H1 (cell line): ENCODE results near the gene RGS6. TPM values are rescaled to one million over a fixed set of nuclear protein-coding genes. Genes with fewer than 3 reads are reported as not detected.

Experiments
- CTCF ChIA-PET: fragments of 300-600 bp; sonication (Branson Sonifier 250); formaldehyde crosslinking; loops from one replicate; lab custom pipeline; 2021; ENCODE audit not compliant: partially characterized antibody; lab: Charles Lee
- POLR2A ChIA-PET: fragments of 300-600 bp; sonication (Branson Sonifier 250); formaldehyde crosslinking; loops from one replicate; lab custom pipeline; 2021; ENCODE audit warnings: inconsistent platforms; ENCODE audit not compliant: partially characterized antibody; lab: Charles Lee
- DNase-seq, 2 experiments: peaks; one replicate each; pipeline versions ENCODE4 v3.0.0 to v3.0.0-alpha.2; 2010 to 2022; ENCODE audit warnings: low spot score in 2 of 2, low read depth in 1 of 2, mixed read lengths in 1 of 2
- FAIRE-seq: peaks from 2 replicates; lab custom pipeline; 2011; peaks lifted over from hg19 to GRCh38; lab: Jason Lieb, UNC
- H2AFZ ChIP-seq: 2 replicates; pipeline ENCODE4 v1.8.1; 2012; ENCODE audit warnings: low read length, inconsistent platforms
- H2AK5ac ChIP-seq: 2 replicates; pipeline ENCODE4 v1.6.1; 2013; ENCODE audit warnings: low read depth, low read length
- H2BK120ac ChIP-seq: replicated peaks from 2 replicates; pipeline ENCODE3; 2013; ENCODE audit warnings: low read depth, low read length, inconsistent platforms
- H2BK12ac ChIP-seq: 2 replicates; pipeline ENCODE4 v1.6.1; 2013; ENCODE audit warnings: low read depth, low read length
- H2BK15ac ChIP-seq: 2 replicates; pipeline ENCODE4 v1.6.1; 2013; ENCODE audit warnings: low read length
- H2BK20ac ChIP-seq: 2 replicates; pipeline ENCODE4 v1.6.1; 2013; ENCODE audit warnings: low read length
- H2BK5ac ChIP-seq: 2 replicates; pipeline ENCODE4 v1.6.1; 2013; ENCODE audit warnings: low read depth, low read length
- H3K14ac ChIP-seq: 2 replicates; pipeline ENCODE4 v1.6.1; 2013; ENCODE audit warnings: inconsistent platforms; ENCODE audit not compliant: insufficient read length
- H3K18ac ChIP-seq: 2 replicates; pipeline ENCODE4 v1.6.1; 2013; ENCODE audit warnings: low read length; ENCODE audit errors: extremely low read depth
- H3K23ac ChIP-seq: 2 replicates; pipeline ENCODE4 v1.6.1; 2013; ENCODE audit warnings: inconsistent platforms; ENCODE audit not compliant: insufficient read length
- H3K23me2 ChIP-seq: 2 replicates; pipeline ENCODE4 v1.6.1; 2013; ENCODE audit warnings: low read depth, low read length
- H3K27ac ChIP-seq: 2 replicates; pipeline ENCODE4 v1.6.1; 2011; ENCODE audit warnings: low read depth, low read length, inconsistent platforms
- H3K27me3 ChIP-seq, 4 experiments: replicated peaks in 1 of 4; 1 replicate in 1 of 4; 2 replicates in 3 of 4; pipeline versions ENCODE4 v1.6.1 to v1.8.1; 2011 to 2013; ENCODE audit warnings: low read length in 3 of 4, mild to moderate bottlenecking in 3 of 4, inconsistent platforms in 2 of 4, mixed read lengths in 2 of 4, moderate library complexity in 1 of 4; ENCODE audit not compliant: control insufficient read depth in 3 of 4, insufficient read depth in 3 of 4; ENCODE audit errors: extremely low read depth in 1 of 4
- H3K36me3 ChIP-seq, 4 experiments: 2 replicates each; pipeline versions ENCODE4 v1.6.1 to v1.8.1; 2011 to 2013; ENCODE audit warnings: mild to moderate bottlenecking in 4 of 4, low read length in 3 of 4, moderate library complexity in 2 of 4, control low read depth in 1 of 4, inconsistent platforms in 1 of 4; ENCODE audit not compliant: insufficient read depth in 4 of 4, control insufficient read depth in 2 of 4
- H3K4ac ChIP-seq: replicated peaks from 2 replicates; pipeline ENCODE3; 2013; ENCODE audit warnings: low read length, low read depth, mixed read lengths, inconsistent platforms; ENCODE audit not compliant: insufficient read length
- H3K4me1 ChIP-seq, 4 experiments: replicated peaks in 1 of 4; 1 replicate in 1 of 4; 2 replicates in 3 of 4; pipeline versions ENCODE4 v1.6.1 to v1.8.1; 2011 to 2013; ENCODE audit warnings: low read length in 3 of 4, inconsistent platforms in 2 of 4, mixed read lengths in 1 of 4; ENCODE audit not compliant: insufficient read depth in 4 of 4, control insufficient read depth in 3 of 4
- H3K4me2 ChIP-seq, 2 experiments: 2 replicates each; pipeline versions ENCODE4 v1.6.1 to v1.8.1; 2011 to 2013; ENCODE audit warnings: low read depth in 2 of 2, low read length in 2 of 2, control low read depth in 1 of 2, inconsistent platforms in 1 of 2, mild to moderate bottlenecking in 1 of 2; ENCODE audit not compliant: insufficient read depth in 1 of 2
- H3K4me3 ChIP-seq, 4 experiments: fragments of 200-600, 300-600 bp in 1 of 4; sonication (generic), shearing (Covaris generic), sonication (Bioruptor Twin) in 1 of 4; 2 replicates each; pipeline versions ENCODE4 v1.5.1 to v1.8.1; 2011 to 2016; ENCODE audit warnings: low read length in 4 of 4, low read depth in 3 of 4, control low read depth in 2 of 4, inconsistent platforms in 2 of 4, mild to moderate bottlenecking in 2 of 4, mixed read lengths in 1 of 4, moderate library complexity in 1 of 4; ENCODE audit not compliant: insufficient read depth in 2 of 4; ENCODE audit errors: extremely low read depth in 1 of 4
- H3K56ac ChIP-seq: replicated peaks from 2 replicates; pipeline ENCODE3; 2013; ENCODE audit warnings: low read depth, mild to moderate bottlenecking, mixed read lengths, low read length, inconsistent platforms; ENCODE audit not compliant: insufficient read length
- H3K79me1 ChIP-seq: 2 replicates; pipeline ENCODE4 v1.6.1; 2013; ENCODE audit warnings: low read depth, low read length, control low read depth
- H3K79me2 ChIP-seq, 2 experiments: 2 replicates each; pipeline versions ENCODE4 v1.6.1 to v1.8.1; 2012 to 2013; ENCODE audit warnings: low read length in 2 of 2, mild to moderate bottlenecking in 2 of 2, inconsistent platforms in 1 of 2; ENCODE audit not compliant: insufficient read depth in 2 of 2, control insufficient read depth in 1 of 2
- H3K9ac ChIP-seq, 4 experiments: replicated peaks in 1 of 4; 1 replicate in 1 of 4; 2 replicates in 3 of 4; pipeline versions ENCODE4 v1.6.1 to v1.8.1; 2011 to 2013; ENCODE audit warnings: low read depth in 3 of 4, low read length in 3 of 4, control low read depth in 2 of 4, mild to moderate bottlenecking in 2 of 4, moderate library complexity in 2 of 4, inconsistent platforms in 1 of 4; ENCODE audit errors: extremely low read depth in 1 of 4
- H3K9me3 ChIP-seq, 2 experiments: 2 replicates each; pipeline versions ENCODE4 v1.6.1 to v1.8.1; 2012 to 2013; ENCODE audit warnings: mild to moderate bottlenecking in 2 of 2, moderate library complexity in 2 of 2, control low read depth in 1 of 2, inconsistent platforms in 1 of 2, low read depth in 1 of 2, low read length in 1 of 2, mixed read lengths in 1 of 2; ENCODE audit not compliant: insufficient read depth in 2 of 2
- H4K20me1 ChIP-seq, 2 experiments: replicated peaks in 1 of 2; 2 replicates each; pipeline versions ENCODE3 to v1.8.1; 2011 to 2013; ENCODE audit warnings: inconsistent platforms in 2 of 2, low read length in 2 of 2, mild to moderate bottlenecking in 1 of 2; ENCODE audit not compliant: insufficient read depth in 2 of 2, control insufficient read depth in 1 of 2
- H4K5ac ChIP-seq: 2 replicates; pipeline ENCODE4 v1.6.1; 2013; ENCODE audit warnings: low read length, low read depth, mixed read lengths, inconsistent platforms; ENCODE audit not compliant: insufficient read length
- H4K8ac ChIP-seq: 2 replicates; pipeline ENCODE4 v1.8.0; 2013; ENCODE audit warnings: mild to moderate bottlenecking, moderate library complexity, low read length, inconsistent platforms; ENCODE audit not compliant: insufficient read depth; ENCODE audit errors: extremely low read depth
- H4K91ac ChIP-seq: replicated peaks from 2 replicates; pipeline ENCODE3; 2013; ENCODE audit warnings: low read length, mixed read lengths, inconsistent platforms; ENCODE audit not compliant: insufficient read length
- KDM1A ChIP-seq: fragments of 200-600, 300-600 bp; sonication (generic); IDR thresholded peaks from 2 replicates; pipeline ENCODE4 v1.7.1; 2016; ENCODE audit warnings: mild to moderate bottlenecking, low read length, borderline replicate concordance
- SRF ChIP-seq: IDR thresholded peaks from 2 replicates; pipeline ENCODE4 v1.6.1; 2011; ENCODE audit warnings: mild to moderate bottlenecking, low read depth, low read length, moderate library complexity
- WGBS, 2 experiments: shearing (Covaris generic) in 1 of 2; methylation state at CpG; one replicate each; pipeline versions ENCODE4 v1.1.6 to v1.1.7; 2013 to 2015; ENCODE audit warnings: low lambda C conversion rate in 2 of 2, mixed read lengths in 2 of 2, inconsistent platforms in 1 of 2, low coverage in 1 of 2, missing lambda C conversion rate in 1 of 2; ENCODE audit not compliant: insufficient replicate concordance in 2 of 2, insufficient coverage in 1 of 2, insufficient read length in 1 of 2; ENCODE audit errors: extremely low coverage in 1 of 2, missing lambda C conversion rate in 1 of 2; 5-methylcytosine and 5-hydroxymethylcytosine counted together
- polyA plus RNA-seq, 7 experiments: library from polyadenylated mRNA; depleted of rRNA in 3 of 7; stranded (reverse) in 5 of 7; unstranded in 2 of 7; fragments of >200 nt in 5 of 7; fragments of 200-250 nt in 2 of 7; gene quantifications; 1 replicate in 5 of 7; 2 replicates in 1 of 7; 4 replicates in 1 of 7; pipeline versions ENCODE4 v1.2.1 to v1.2.3, GENCODE V29; 2011 to 2013; ENCODE audit warnings: missing spikeins in 2 of 7, mixed read lengths in 2 of 7
- total RNA-seq: library from RNA; stranded (reverse); fragmentation: NEBNext Ultra II Directional; extraction: Animal tissue kit (Norgen Biotek cat#: 25700); gene quantifications from 2 replicates; pipeline ENCODE4 v1.2.1, GENCODE V29; 2021

The RGS6 gene
- total and polyA plus RNA-seq, 2 of the 8 experiments (the other 6 are each of a cell fraction or from before 2014, with no cell fraction given), result 0.26 to 1.1 TPM

DNA sequence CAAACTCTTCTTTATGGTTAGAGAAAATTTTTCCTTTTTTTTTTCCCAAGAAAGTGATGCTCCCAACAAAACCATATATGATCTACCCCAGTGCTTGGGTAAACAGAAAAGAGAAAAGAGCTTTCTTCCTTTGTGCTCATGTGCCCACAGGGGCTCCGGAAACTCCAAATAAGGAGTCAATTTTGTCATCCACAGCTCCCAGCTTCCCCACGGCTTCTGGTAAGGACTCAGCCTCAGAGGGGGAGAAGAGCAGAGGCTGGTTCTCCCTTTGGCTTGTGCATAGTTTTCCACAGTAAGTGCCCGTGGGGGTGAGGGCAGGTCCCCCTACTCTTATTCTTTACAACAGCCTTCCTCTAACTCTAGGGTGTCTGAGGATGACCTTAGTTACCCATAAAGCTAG is 13.3 kb upstream of the RGS6 start:
- H2BK15ac ChIP-seq, result no peak overlapping the region

More for the DNA sequence above, 13.3 kb upstream of the RGS6 start:
- no peaks in the 10 kb centered on the region for H3K23me2 ChIP-seq
- FAIRE-seq (no peak), DNase-seq (peak in 1 of 2 experiments; percentile 51)
- H3K36me3 ChIP-seq, result no peaks in the 10 kb centered on the region
- no peaks in the 10 kb centered on the region for H4K20me1 ChIP-seq
- H3K27ac ChIP-seq, result no peak overlapping the region
- no peak overlapping the region for H3K4ac ChIP-seq
- H2AFZ ChIP-seq, result no peak overlapping the region
- H2BK20ac ChIP-seq, result no peak overlapping the region
- H4K5ac ChIP-seq, result no peak overlapping the region
- peaks cover 0 to 3% (median 0%) of the 10 kb centered on the region in 4 experiments; a peak in 1 of 7 replicates for H3K4me1 ChIP-seq
- H2BK5ac ChIP-seq, result no peak overlapping the region
- H2AK5ac ChIP-seq, result no peak overlapping the region
- H3K9me3 ChIP-seq, result no peaks in the 10 kb centered on the region; a peak in 1 of 4 replicates
- H3K18ac ChIP-seq, result no peak overlapping the region
- no peak overlapping the region for H3K14ac ChIP-seq
- WGBS, 2 experiments, result 53% methylated on average over 3 of the region's 3 CpGs; no CpG with 5 or more reads in 1 of the 2 experiments
- H3K56ac ChIP-seq, result no peak overlapping the region
- no peak overlapping the region for H3K9ac ChIP-seq
- POLR2A ChIA-PET, result interaction anchor here (1.3 kb wide), 1 partner anchor 15 kb away, joined by 3 read pairs; no protein-coding TSS in a partner anchor
- H4K91ac ChIP-seq, result no peak overlapping the region
- no peak overlapping the region for H2BK120ac ChIP-seq
- H3K4me3 ChIP-seq, result no peak overlapping the region
- no peak overlapping the region for H3K23ac ChIP-seq
- H3K27me3 ChIP-seq, result no peaks in the 10 kb centered on the region
- no peaks in the 10 kb centered on the region for H3K79me1 ChIP-seq
- no peaks in the 10 kb centered on the region for H3K79me2 ChIP-seq
- TF ChIP-seq SRF (peak; percentile 94), KDM1A (no peak)
- CTCF ChIA-PET, result interaction anchor here (1.1 to 2.5 kb wide), 5 partner anchors 10 to 94 kb away, joined by 3 to 9 read pairs (median 5); partner anchors contain the start of gene RGS6
- H3K4me2 ChIP-seq, result no peak overlapping the region
- H2BK12ac ChIP-seq, result no peak overlapping the region; the same call in 1 of the 2 replicates
- H4K8ac ChIP-seq, result no peak overlapping the region
